Sigmoid colon (tissue), 7 donors: ENCODE measurements around the gene CCL1. TPM values are rescaled to one million over a fixed set of nuclear protein-coding genes. Genes with fewer than 3 reads are reported as not detected.
"Not testable (repeated sequence)": the region's sequence is repeated elsewhere in the genome, so short reads cannot be mapped to it uniquely, and the experiment has no call there.

ENCODE experiments used
- DNase-seq: peaks from one replicate; pipeline ENCODE4 v3.0.0-alpha.2; 2019
- H3K27ac ChIP-seq, 4 donors: fragments of 200-600 bp; sonication (generic); one replicate each; pipeline ENCODE4 v1.5.1; 2016 to 2019; ENCODE audit warnings: mild to moderate bottlenecking in 1 of 4
- H3K27me3 ChIP-seq, 3 donors: fragments of 200-600 bp; sonication (generic); one replicate each; pipeline ENCODE4 v1.5.1; 2019; ENCODE audit warnings: mild to moderate bottlenecking in 1 of 3
- H3K36me3 ChIP-seq, 4 donors: fragments of 200-600 bp; sonication (generic); one replicate each; pipeline ENCODE4 v1.5.1; 2016 to 2019
- H3K4me1 ChIP-seq, 4 donors: fragments of 200-600 bp; sonication (generic); one replicate each; pipeline ENCODE4 v1.5.1; 2017 to 2019
- H3K4me3 ChIP-seq, 4 donors: fragments of 200-600 bp; sonication (generic); one replicate each; pipeline ENCODE4 v1.5.1; 2017 to 2019; ENCODE audit warnings: mild to moderate bottlenecking in 2 of 4, moderate library complexity in 1 of 4
- H3K9me3 ChIP-seq, 4 donors: fragments of 200-600 bp in 3 of 4; sonication (generic) in 3 of 4; one replicate each; pipeline versions ENCODE4 v1.5.1 to v1.6.1; 2013 to 2019
- CTCF ChIP-seq, 4 experiments: fragments of 450-650 bp in 3 of 4; fragments of 200-600 bp in 1 of 4; IDR thresholded peaks; one replicate each; pipeline ENCODE4 v1.5.1; 2016 to 2019; ENCODE audit warnings: antibody characterized with exemption in 4 of 4, mild to moderate bottlenecking in 3 of 4, moderate library complexity in 2 of 4
- EP300 ChIP-seq, 4 donors: sonication (generic); formaldehyde crosslinking; IDR thresholded peaks; one replicate each; pipeline ENCODE4 v1.6.1; 2017; ENCODE audit warnings: antibody characterized with exemption in 4 of 4
- POLR2A ChIP-seq, 2 donors: fragments of 450-650 bp; IDR thresholded peaks; one replicate each; pipeline ENCODE4 v1.6.1; 2016; ENCODE audit warnings: antibody characterized with exemption in 2 of 2, mild to moderate bottlenecking in 2 of 2, moderate library complexity in 2 of 2
- POLR2AphosphoS5 ChIP-seq, 4 donors: sonication (generic); formaldehyde crosslinking; IDR thresholded peaks; one replicate each; pipeline ENCODE4 v1.6.1; 2017; ENCODE audit warnings: antibody characterized with exemption in 4 of 4
- WGBS, 2 donors: extraction: QIAGEN DNeasy Blood & Tissue Kit; methylation state at CpG; one replicate each; pipeline ENCODE4 v1.1.7; 2013; 5-methylcytosine and 5-hydroxymethylcytosine counted together
- intact Hi-C: fragments of 100-400 bp; cut with DNase I; formaldehyde crosslinking; loops from one replicate; pipeline ENCODE4 v1.15.1; 2023
- polyA plus RNA-seq, 3 donors: library from polyadenylated mRNA; stranded (reverse); fragments of 200-250 nt; gene quantifications; one replicate each; pipeline ENCODE4 v1.2.3, GENCODE V29; 2013
- total RNA-seq, 4 donors: library from RNA; depleted of rRNA; stranded (reverse); fragments of >200 nt; gene quantifications; one replicate each; pipeline ENCODE4 v1.1.0, GENCODE V29; 2016
- donor health status: healthy with polysubstance abuse.
- donor health status: Bipolar disorder and iron deficiency.
- donor health status: healthy.

Gene CCL1
- total and polyA plus RNA-seq, 7 donors: not detected

- H3K4me3 ChIP-seq: no peak overlapping the region
- TF ChIP-seq POLR2AphosphoS5 (IDR thresholded peaks at IDR 0.05) (no peak), POLR2A (IDR thresholded peaks at IDR 0.05) (no peak), CTCF (IDR thresholded peaks at IDR 0.05) (no peak), EP300 (IDR thresholded peaks at IDR 0.05) (no peak)
- no peak overlapping the region for H3K27ac ChIP-seq
- no peaks in the 10 kb centered on the region for H3K36me3 ChIP-seq
- DNase-seq: no peak
- intact Hi-C loops: no loop called here
- H3K27me3 ChIP-seq: no peaks in the 10 kb centered on the region
- H3K9me3 ChIP-seq: no peaks in the 10 kb centered on the region
- H3K4me1 ChIP-seq: no peaks in the 10 kb centered on the region
- 66 to 92% methylated on average over 2 of the region's 2 CpGs for whole genome bisulfite sequencing, 2 donors
Observed at GRCh38 chr17:34341916-34342315, 21.1 kb downstream of the CCL1 start.

- TF ChIP-seq EP300 (IDR thresholded peaks at IDR 0.05) (no peak), CTCF (IDR thresholded peaks at IDR 0.05) (no peak)
- DNase-seq: no peak
- no peak overlapping the region for H3K4me3 ChIP-seq
- intact Hi-C loops: no loop called here
- no peaks in the 10 kb centered on the region for H3K4me1 ChIP-seq
- peaks cover 0 to 1% (median 0%) of the 10 kb centered on the region in 4 donors for H3K9me3 ChIP-seq
- no peaks in the 10 kb centered on the region for H3K36me3 ChIP-seq
- 79 to 88% methylated on average over 3 of the region's 3 CpGs for WGBS, 2 donors
- H3K27ac ChIP-seq: no peak overlapping the region
- H3K27me3 ChIP-seq: no peaks in the 10 kb centered on the region
Observed at GRCh38 chr17:34339138-34339770, 23.8 kb downstream of the CCL1 start.

- no peak for DNase-seq
- no peaks in the 10 kb centered on the region for H3K4me1 ChIP-seq
- H3K36me3 ChIP-seq: no peaks in the 10 kb centered on the region
- H3K27me3 ChIP-seq: no peaks in the 10 kb centered on the region
- TF ChIP-seq EP300 (IDR thresholded peaks at IDR 0.05) (no peak), CTCF (IDR thresholded peaks at IDR 0.05) (no peak), POLR2AphosphoS5 (IDR thresholded peaks at IDR 0.05) (no peak), POLR2A (IDR thresholded peaks at IDR 0.05) (no peak)
- no peak overlapping the region for H3K4me3 ChIP-seq
- intact Hi-C loops: no loop called here
- H3K9me3 ChIP-seq: peaks cover 0 to 1% (median 0%) of the 10 kb centered on the region in 4 donors
- no peak overlapping the region for H3K27ac ChIP-seq
- 58 to 63% methylated on average over 1 of the region's 1 CpG for WGBS, 2 donors
Observed at GRCh38 chr17:34337701-34338100, 25.3 kb downstream of the CCL1 start.

GRCh38 chr17:34327580-34327979 lies 35.5 kb downstream of the CCL1 start:
- H3K27me3 ChIP-seq, DNase-seq, H3K9me3 ChIP-seq, intact Hi-C loops, H3K4me3 ChIP-seq, H3K36me3 ChIP-seq, H3K4me1 ChIP-seq: not testable (repeated sequence)
- peak overlapping the region in 1 of 4 donors; percentile 21 for H3K27ac ChIP-seq
- 59 to 68% methylated on average over 4 of the region's 4 CpGs for WGBS, 2 donors
- TF ChIP-seq POLR2AphosphoS5 (IDR thresholded peaks at IDR 0.05): peak in 3 of 4 donors; percentile 52 to 77 (median 62)

- Histone ChIP-seq H3K9me3 (peaks cover 0 to 4% (median 1%) of the 10 kb centered on the region in 4 donors), H3K36me3 (no peaks in the 10 kb centered on the region), H3K4me1 (no peaks in the 10 kb centered on the region), H3K27me3 (no peaks in the 10 kb centered on the region), H3K27ac (peak overlapping the region in 1 of 4 donors; percentile 12), H3K4me3 (no peak overlapping the region)
- intact Hi-C loops: no loop called here
- TF ChIP-seq POLR2AphosphoS5 (IDR thresholded peaks at IDR 0.05) (peak in 2 of 4 donors; percentile 8 to 29), POLR2A (IDR thresholded peaks at IDR 0.05) (no peak)
- DNase-seq: no peak
Observed at GRCh38 chr17:34321964-34322363, 41.1 kb downstream of the CCL1 start.

- no peaks in the 10 kb centered on the region for H3K27me3 ChIP-seq
- no peaks in the 10 kb centered on the region for H3K36me3 ChIP-seq
- TF ChIP-seq CTCF (IDR thresholded peaks at IDR 0.05) (no peak), POLR2A (IDR thresholded peaks at IDR 0.05) (no peak), POLR2AphosphoS5 (IDR thresholded peaks at IDR 0.05) (no peak), EP300 (IDR thresholded peaks at IDR 0.05) (no peak)
- intact Hi-C loops: no loop called here
- no peak within 1 kb of the TSS for H3K4me3 ChIP-seq
- peak within 1 kb of the TSS in 2 of 4 donors; percentile 16 to 39 for H3K27ac ChIP-seq
- H3K9me3 ChIP-seq: no peaks in the 10 kb centered on the region
- no peak for DNase-seq
- 29 to 60% methylated on average over 2 of the region's 2 CpGs for WGBS, 2 donors
- H3K4me1 ChIP-seq: peaks cover 0 to 4% (median 0%) of the 10 kb centered on the region in 4 donors
Observed at GRCh38 chr17:34319039-34319483, 44.0 kb downstream of the CCL1 start, which contains the start of gene CCL8. CCL8 (plus strand) TSS chr17:34319435; CDS start chr17:34319502, 67 bp downstream.
